ENCODE results near the gene MAN2A1. TPM values are rescaled to one million over a fixed set of nuclear protein-coding genes. Genes with fewer than 3 reads are reported as not detected.

The MAN2A1 gene
- total RNA-seq, 1 experiment from 2014 or later, result 35.4 TPM

GRCh38 chr5:109767997-109768396 is 78.3 kb downstream of the MAN2A1 start (continued):
- TF ChIP-seq SIN3A (IDR thresholded peaks at IDR 0.05; ENCODE audit: low read depth) (no peak), POLR2AphosphoS5 (IDR thresholded peaks at IDR 0.05; ENCODE audit: low read depth, low read length) (no peak), REST (IDR thresholded peaks at IDR 0.05; ENCODE audit: low read depth) (no peak), POLR2A (IDR thresholded peaks at IDR 0.05; ENCODE audit: borderline replicate concordance, extremely low read depth, insufficient read depth, insufficient read length) (no peak), ELF1 (IDR thresholded peaks at IDR 0.05; ENCODE audit: borderline replicate concordance, low read depth) (no peak)

GRCh38 chr5:109769597-109770291 is 80.0 kb downstream of the MAN2A1 start:
- no TSS peak for BruUV-seq (replicated peaks)
- Histone ChIP-seq H3K9me3 (ENCODE audit: control insufficient read depth in 1 of 2, insufficient read depth in 1 of 2, low read depth in 1 of 2, low read length in 2 of 2) (no peaks in the 10 kb centered on the region), H3K79me2 (ENCODE audit: insufficient read depth, low read length) (no peaks in the 10 kb centered on the region), H3K4me3 (replicated peaks in 1 of 2; ENCODE audit: low read depth in 1 of 2, low read length in 2 of 2) (no peak overlapping the region), H2AFZ (ENCODE audit: low read depth, low read length, poor library complexity, severe bottlenecking) (no peak overlapping the region), H3K9ac (ENCODE audit: low read length) (no peak overlapping the region), H3K36me3 (ENCODE audit: control insufficient read depth in 1 of 2, insufficient read depth in 2 of 2, low read length in 2 of 2) (no peaks in the 10 kb centered on the region; a peak in 1 of 4 replicates), H4K20me1 (ENCODE audit: insufficient read depth) (no peaks in the 10 kb centered on the region), H3K27me3 (ENCODE audit: insufficient read depth, low read length) (no peaks in the 10 kb centered on the region), H3K4me1 (ENCODE audit: control insufficient read depth in 1 of 2, insufficient read depth in 2 of 2, low read length in 2 of 2) (no peaks in the 10 kb centered on the region), H3K27ac (ENCODE audit: low read depth, low read length) (no peak overlapping the region), H3K4me2 (ENCODE audit: low read length) (no peak overlapping the region), H3K9me2 (ENCODE audit: insufficient read depth) (no peaks in the 10 kb centered on the region)
- POLR2A ChIA-PET, result no interaction called here
- RAD21 ChIA-PET (ENCODE audit: low non-redundant PET in 1 of 2, low total read pairs in 2 of 2, uncharacterized antibody in 2 of 2, unreplicated experiment in 2 of 2), result no interaction called here
- ATAC-seq (no peak), DNase-seq (ENCODE audit: low read depth, low spot score) (no peak)
- intact Hi-C loops (cut with micrococcal nuclease), result no loop called here
- TF ChIP-seq JUND (IDR thresholded peaks at IDR 0.05), result no peak
- no peak for TF ChIP-seq MAX (IDR thresholded peaks at IDR 0.05)
- TF ChIP-seq TCF7L2 (IDR thresholded peaks at IDR 0.05; ENCODE audit: borderline replicate concordance, extremely low read depth, insufficient read depth, insufficient read length), result no peak
- no peak for TF ChIP-seq POLR2AphosphoS5 (IDR thresholded peaks at IDR 0.05; ENCODE audit: low read depth, low read length)
- no peak for TF ChIP-seq EGR1 (IDR thresholded peaks at IDR 0.05; ENCODE audit: low read depth)
- no peak for TF ChIP-seq EZH2 (IDR thresholded peaks at IDR 0.05)
- TF ChIP-seq REST (IDR thresholded peaks at IDR 0.05; ENCODE audit: low read depth), result no peak
- CTCF ChIA-PET, result no interaction called here

Measured in HCT116 (cell line).